K562 (cell line): ENCODE data around the gene BAD. TPM values are rescaled to one million over a fixed set of nuclear protein-coding genes. Genes with fewer than 3 reads are reported as not detected.
A peak's percentile ranks its signal among the peaks of the same experiment; 100 is the strongest.

Experiments
- E2F6 ChIP-seq, 2 experiments: IDR thresholded peaks; 2 replicates each; pipeline ENCODE4 v1.6.1; 2011; ENCODE audit warnings: borderline replicate concordance in 1 of 2, control low read depth in 1 of 2, low read depth in 1 of 2, low read length in 1 of 2, mild to moderate bottlenecking in 1 of 2, mixed read lengths in 1 of 2, moderate library complexity in 1 of 2; ENCODE audit not compliant: insufficient read depth in 1 of 2, insufficient read length in 1 of 2, poor library complexity in 1 of 2, severe bottlenecking in 1 of 2; ENCODE audit errors: extremely low read depth in 1 of 2
- GTF2E2 ChIP-seq: fragments of 200-800 bp; sonication (Bioruptor generic); IDR thresholded peaks from 2 replicates; pipeline ENCODE4 v1.6.1; 2016; ENCODE audit warnings: missing genetic modification characterization, missing compliant biosample characterization
- HOXB6 ChIP-seq: fragments of 250-450 bp; sonication (Bioruptor Pico); IDR thresholded peaks from 2 replicates; pipeline ENCODE4 v1.5.1; 2022; ENCODE audit warnings: mild to moderate bottlenecking, borderline replicate concordance
- IRF2 ChIP-seq: sonication (generic); formaldehyde crosslinking; IDR thresholded peaks from 2 replicates; pipeline ENCODE4 v1.8.1; 2022; ENCODE audit warnings: mild to moderate bottlenecking, missing genetic modification reagents
- MBD2 ChIP-seq: sonication (generic); IDR thresholded peaks from 2 replicates; pipeline ENCODE4 v1.6.1; 2016; ENCODE audit warnings: low read depth, borderline replicate concordance
- NBN ChIP-seq: fragments of 450-650 bp; IDR thresholded peaks from 2 replicates; pipeline ENCODE4 v1.6.1; 2016; ENCODE audit warnings: low read depth, mild to moderate bottlenecking
- NFYB ChIP-seq: IDR thresholded peaks from 2 replicates; pipeline ENCODE4 v1.6.1; 2011; ENCODE audit warnings: mild to moderate bottlenecking, moderate library complexity; ENCODE audit not compliant: insufficient read length; ENCODE audit errors: extremely low read depth
- RCOR1 ChIP-seq, 2 experiments: IDR thresholded peaks; 2 replicates each; pipeline ENCODE4 v1.6.1; 2012; ENCODE audit warnings: low read depth in 2 of 2, low read length in 2 of 2, borderline replicate concordance in 1 of 2, improper control_type of control experiment in 1 of 2
- SMC3 ChIP-seq: conservative IDR thresholded peaks from 2 replicates; pipeline ENCODE4 v1.6.1; 2011; ENCODE audit warnings: low read depth, low read length, improper control_type of control experiment; ENCODE audit not compliant: insufficient read depth
- ZBTB9 ChIP-seq: fragments of 450-650 bp; formaldehyde crosslinking; IDR thresholded peaks from 2 replicates; pipeline ENCODE4 v1.4.0; 2020; ENCODE audit warnings: mild to moderate bottlenecking, moderate library complexity
- polyA plus RNA-seq, 8 experiments: library from polyadenylated mRNA; depleted of rRNA in 4 of 8; stranded (reverse) in 5 of 8; unstranded in 3 of 8; fragments of >200 nt; fragmentation: Nextera tagmentation in 2 of 8; fragmentation: Illumina TruSeq in 1 of 8; extraction: Ambion mirVana in 2 of 8; extraction: Trizol in 1 of 8; gene quantifications; 2 replicates each; pipeline versions ENCODE4 v1.2.1 to v1.2.3, GENCODE V29; 2011 to 2014; ENCODE audit warnings: inconsistent platforms in 1 of 8, missing spikeins in 1 of 8
- total RNA-seq, 7 experiments: library from RNA; depleted of rRNA in 6 of 7; stranded (reverse); fragments of >200 nt in 6 of 7; fragmentation: Illumina TruSeq in 2 of 7; extraction: Trizol in 2 of 7; gene quantifications; 2 replicates each; pipeline versions ENCODE4 v1.2.1 to v1.2.3, GENCODE V29; 2011 to 2021; ENCODE audit warnings: low replicate concordance in 1 of 7
- TF ChIP-seq, protein P1 (sequence below): fragments of 250-450 bp; sonication (Bioruptor Pico); IDR thresholded peaks from 2 replicates; pipeline ENCODE4 v1.4.0; 2020
- TF ChIP-seq, protein P2 (sequence below): fragments of 250-450 bp; sonication (Bioruptor Pico); IDR thresholded peaks from 2 replicates; pipeline ENCODE4 v1.4.0; 2020

The BAD gene
- total and polyA plus RNA-seq, 9 of the 15 experiments (the other 6 are each of a cell fraction or from before 2014, with no cell fraction given) = 0.61 to 45.6 (median 11.8) TPM

- TF ChIP-seq, protein P1, sequence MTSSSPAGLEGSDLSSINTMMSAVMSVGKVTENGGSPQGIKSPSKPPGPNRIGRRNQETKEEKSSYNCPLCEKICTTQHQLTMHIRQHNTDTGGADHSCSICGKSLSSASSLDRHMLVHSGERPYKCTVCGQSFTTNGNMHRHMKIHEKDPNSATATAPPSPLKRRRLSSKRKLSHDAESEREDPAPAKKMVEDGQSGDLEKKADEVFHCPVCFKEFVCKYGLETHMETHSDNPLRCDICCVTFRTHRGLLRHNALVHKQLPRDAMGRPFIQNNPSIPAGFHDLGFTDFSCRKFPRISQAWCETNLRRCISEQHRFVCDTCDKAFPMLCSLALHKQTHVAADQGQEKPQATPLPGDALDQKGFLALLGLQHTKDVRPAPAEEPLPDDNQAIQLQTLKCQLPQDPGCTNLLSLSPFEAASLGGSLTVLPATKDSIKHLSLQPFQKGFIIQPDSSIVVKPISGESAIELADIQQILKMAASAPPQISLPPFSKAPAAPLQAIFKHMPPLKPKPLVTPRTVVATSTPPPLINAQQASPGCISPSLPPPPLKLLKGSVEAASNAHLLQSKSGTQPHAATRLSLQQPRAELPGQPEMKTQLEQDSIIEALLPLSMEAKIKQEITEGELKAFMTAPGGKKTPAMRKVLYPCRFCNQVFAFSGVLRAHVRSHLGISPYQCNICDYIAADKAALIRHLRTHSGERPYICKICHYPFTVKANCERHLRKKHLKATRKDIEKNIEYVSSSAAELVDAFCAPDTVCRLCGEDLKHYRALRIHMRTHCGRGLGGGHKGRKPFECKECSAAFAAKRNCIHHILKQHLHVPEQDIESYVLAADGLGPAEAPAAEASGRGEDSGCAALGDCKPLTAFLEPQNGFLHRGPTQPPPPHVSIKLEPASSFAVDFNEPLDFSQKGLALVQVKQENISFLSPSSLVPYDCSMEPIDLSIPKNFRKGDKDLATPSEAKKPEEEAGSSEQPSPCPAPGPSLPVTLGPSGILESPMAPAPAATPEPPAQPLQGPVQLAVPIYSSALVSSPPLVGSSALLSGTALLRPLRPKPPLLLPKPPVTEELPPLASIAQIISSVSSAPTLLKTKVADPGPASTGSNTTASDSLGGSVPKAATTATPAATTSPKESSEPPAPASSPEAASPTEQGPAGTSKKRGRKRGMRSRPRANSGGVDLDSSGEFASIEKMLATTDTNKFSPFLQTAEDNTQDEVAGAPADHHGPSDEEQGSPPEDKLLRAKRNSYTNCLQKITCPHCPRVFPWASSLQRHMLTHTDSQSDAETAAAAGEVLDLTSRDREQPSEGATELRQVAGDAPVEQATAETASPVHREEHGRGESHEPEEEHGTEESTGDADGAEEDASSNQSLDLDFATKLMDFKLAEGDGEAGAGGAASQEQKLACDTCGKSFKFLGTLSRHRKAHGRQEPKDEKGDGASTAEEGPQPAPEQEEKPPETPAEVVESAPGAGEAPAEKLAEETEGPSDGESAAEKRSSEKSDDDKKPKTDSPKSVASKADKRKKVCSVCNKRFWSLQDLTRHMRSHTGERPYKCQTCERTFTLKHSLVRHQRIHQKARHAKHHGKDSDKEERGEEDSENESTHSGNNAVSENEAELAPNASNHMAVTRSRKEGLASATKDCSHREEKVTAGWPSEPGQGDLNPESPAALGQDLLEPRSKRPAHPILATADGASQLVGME = peak; percentile 66; the same call in 1 of the 2 replicates
- peak; percentile 27 to 66 for TF ChIP-seq E2F6 (IDR thresholded peaks at IDR 0.05; ENCODE audit: borderline replicate concordance in 1 of 2, extremely low read depth in 1 of 2, insufficient read depth in 1 of 2, insufficient read length in 1 of 2, low read depth in 1 of 2, low read length in 1 of 2, poor library complexity in 1 of 2, severe bottlenecking in 1 of 2)
- 0 out of 2 replicates have a peak, but pooled peaks have one; percentile 2 for TF ChIP-seq SMC3
- 0 out of 2 replicates have a peak, but pooled peaks have one; percentile 52 for TF ChIP-seq GTF2E2
- TF ChIP-seq HOXB6 (CRISPR knock-in tag) = no peak
- TF ChIP-seq MBD2 = peak; percentile 89
- peak in 1 of 2 experiments; percentile 10; a peak in 1 of 4 replicates for TF ChIP-seq RCOR1 (IDR thresholded peaks at IDR 0.05; ENCODE audit: borderline replicate concordance in 1 of 2, low read depth in 2 of 2, low read length in 2 of 2)
- 0 out of 2 replicates have a peak, but pooled peaks have one; percentile 34 for TF ChIP-seq ZBTB9 (CRISPR knock-in tag)
- TF ChIP-seq IRF2 (CRISPR knock-in tag) = no peak
- TF ChIP-seq, protein P2, sequence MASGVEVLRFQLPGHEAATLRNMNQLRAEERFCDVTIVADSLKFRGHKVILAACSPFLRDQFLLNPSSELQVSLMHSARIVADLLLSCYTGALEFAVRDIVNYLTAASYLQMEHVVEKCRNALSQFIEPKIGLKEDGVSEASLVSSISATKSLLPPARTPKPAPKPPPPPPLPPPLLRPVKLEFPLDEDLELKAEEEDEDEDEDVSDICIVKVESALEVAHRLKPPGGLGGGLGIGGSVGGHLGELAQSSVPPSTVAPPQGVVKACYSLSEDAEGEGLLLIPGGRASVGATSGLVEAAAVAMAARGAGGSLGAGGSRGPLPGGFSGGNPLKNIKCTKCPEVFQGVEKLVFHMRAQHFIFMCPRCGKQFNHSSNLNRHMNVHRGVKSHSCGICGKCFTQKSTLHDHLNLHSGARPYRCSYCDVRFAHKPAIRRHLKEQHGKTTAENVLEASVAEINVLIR = peak; percentile 75
- TF ChIP-seq NFYB = peak; percentile 32
- TF ChIP-seq NBN = 0 out of 2 replicates have a peak, but pooled peaks have one; percentile 55
Observed at GRCh38 chr11:64284048-64284961, at the start of gene BAD (continued).
